HepG2 (cell line): Measurements from ENCODE around the gene ERMP1.

Experiments used
- CEBPG ChIP-seq: IDR thresholded peaks from 2 replicates; pipeline ENCODE4 v1.6.1; 2016
- HDAC2 ChIP-seq: sonication (generic); formaldehyde crosslinking; IDR thresholded peaks from 2 replicates; pipeline ENCODE4 v1.4.0; 2020; ENCODE audit warnings: missing genetic modification reagents
- MAFG ChIP-seq: sonication (generic); formaldehyde crosslinking; IDR thresholded peaks from 2 replicates; pipeline ENCODE4 v1.5.1; 2020; ENCODE audit warnings: mild to moderate bottlenecking, missing genetic modification reagents
- PHB2 ChIP-seq: fragments of 450-650 bp; IDR thresholded peaks from 2 replicates; pipeline ENCODE4 v1.6.1; 2018; ENCODE audit not compliant: partially characterized antibody
- SALL2 ChIP-seq: sonication (generic); formaldehyde crosslinking; IDR thresholded peaks from 2 replicates; pipeline ENCODE4 v1.8.1; 2023; ENCODE audit warnings: mild to moderate bottlenecking, missing genetic modification reagents, inconsistent platforms
- ZNF124 ChIP-seq: sonication (generic); formaldehyde crosslinking; IDR thresholded peaks from 2 replicates; pipeline ENCODE4 v1.4.0; 2020; ENCODE audit warnings: missing genetic modification reagents
- ZNF225 ChIP-seq: sonication (generic); formaldehyde crosslinking; IDR thresholded peaks from 2 replicates; pipeline ENCODE4 v1.4.0; 2020; ENCODE audit warnings: mild to moderate bottlenecking, missing genetic modification reagents
- TF ChIP-seq, protein P1 (sequence below): IDR thresholded peaks from 2 replicates; pipeline ENCODE4 v1.6.1; 2016; ENCODE audit warnings: mild to moderate bottlenecking, missing biosample characterization, missing genetic modification reagents
- TF ChIP-seq, protein P2 (sequence below): sonication (generic); formaldehyde crosslinking; IDR thresholded peaks from 2 replicates; pipeline ENCODE4 v1.5.0; 2020; ENCODE audit warnings: mild to moderate bottlenecking, missing genetic modification reagents, moderate library complexity

DNA sequence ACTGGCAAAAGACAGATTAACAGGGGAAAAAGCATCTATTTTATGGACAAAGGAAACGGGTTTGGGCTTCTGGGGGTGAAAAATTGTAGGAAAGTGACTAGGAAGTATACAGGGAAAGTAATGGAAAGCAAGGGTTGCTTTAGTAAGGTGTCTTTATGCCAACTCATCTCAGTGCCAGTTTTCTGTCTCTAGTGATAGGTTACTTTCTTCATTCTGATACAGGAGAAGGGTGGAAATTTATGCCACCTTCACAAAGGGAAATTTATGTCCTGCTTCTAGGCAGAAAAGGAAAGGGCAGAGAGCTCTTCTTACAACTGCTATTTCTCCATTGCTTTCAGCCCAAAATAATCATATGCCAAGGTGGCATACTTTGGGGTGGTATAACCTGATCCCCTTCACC, 20.1 kb upstream of the ERMP1 start:
- TF ChIP-seq PHB2 = no peak
- TF ChIP-seq, protein P1, sequence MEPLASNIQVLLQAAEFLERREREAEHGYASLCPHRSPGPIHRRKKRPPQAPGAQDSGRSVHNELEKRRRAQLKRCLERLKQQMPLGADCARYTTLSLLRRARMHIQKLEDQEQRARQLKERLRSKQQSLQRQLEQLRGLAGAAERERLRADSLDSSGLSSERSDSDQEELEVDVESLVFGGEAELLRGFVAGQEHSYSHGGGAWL = no peak
- no peak for TF ChIP-seq CEBPG
- TF ChIP-seq MAFG = no peak
- no peak for TF ChIP-seq SALL2 (CRISPR knock-in tag)
- no peak for TF ChIP-seq ZNF225 (CRISPR knock-in tag)
- TF ChIP-seq HDAC2 (CRISPR knock-in tag) = no peak
- no peak for TF ChIP-seq ZNF124 (CRISPR knock-in tag)
- TF ChIP-seq, protein P2, sequence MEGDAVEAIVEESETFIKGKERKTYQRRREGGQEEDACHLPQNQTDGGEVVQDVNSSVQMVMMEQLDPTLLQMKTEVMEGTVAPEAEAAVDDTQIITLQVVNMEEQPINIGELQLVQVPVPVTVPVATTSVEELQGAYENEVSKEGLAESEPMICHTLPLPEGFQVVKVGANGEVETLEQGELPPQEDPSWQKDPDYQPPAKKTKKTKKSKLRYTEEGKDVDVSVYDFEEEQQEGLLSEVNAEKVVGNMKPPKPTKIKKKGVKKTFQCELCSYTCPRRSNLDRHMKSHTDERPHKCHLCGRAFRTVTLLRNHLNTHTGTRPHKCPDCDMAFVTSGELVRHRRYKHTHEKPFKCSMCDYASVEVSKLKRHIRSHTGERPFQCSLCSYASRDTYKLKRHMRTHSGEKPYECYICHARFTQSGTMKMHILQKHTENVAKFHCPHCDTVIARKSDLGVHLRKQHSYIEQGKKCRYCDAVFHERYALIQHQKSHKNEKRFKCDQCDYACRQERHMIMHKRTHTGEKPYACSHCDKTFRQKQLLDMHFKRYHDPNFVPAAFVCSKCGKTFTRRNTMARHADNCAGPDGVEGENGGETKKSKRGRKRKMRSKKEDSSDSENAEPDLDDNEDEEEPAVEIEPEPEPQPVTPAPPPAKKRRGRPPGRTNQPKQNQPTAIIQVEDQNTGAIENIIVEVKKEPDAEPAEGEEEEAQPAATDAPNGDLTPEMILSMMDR (CRISPR knock-in tag) = no peak
